ENCODE data around the gene RMI2. TPM values are rescaled to one million over a fixed set of nuclear protein-coding genes. Genes with fewer than 3 reads are reported as not detected.
A peak's percentile ranks its signal among the peaks of the same experiment; 100 is the strongest.

RMI2 gene
- total and polyA plus RNA-seq, 9 of the 15 experiments (the other 6 are each of a cell fraction or from before 2014, with no cell fraction given), result 8.0 to 43.4 (median 32.5) TPM

DNA sequence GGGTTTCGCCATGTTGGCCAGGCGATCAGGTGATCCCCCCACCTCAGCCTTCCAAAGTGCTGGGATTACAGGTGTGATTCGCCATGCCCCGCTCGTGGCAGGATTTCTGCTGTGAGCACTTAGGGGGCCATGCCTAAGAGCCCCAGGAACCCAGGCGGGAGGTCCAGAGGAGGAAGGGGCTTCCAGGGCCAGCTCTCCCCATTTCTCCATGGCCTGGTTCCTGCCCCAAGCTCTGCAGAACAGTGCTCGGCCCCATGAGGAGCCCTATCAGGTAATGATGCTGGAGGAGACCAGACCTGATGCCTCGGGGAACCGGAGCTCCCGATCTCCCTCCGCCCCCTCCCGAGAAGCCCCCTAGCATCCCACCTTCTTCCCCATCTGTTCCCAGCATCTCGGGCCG, 53.6 kb downstream of the RMI2 start (continued):
- no peak for TF ChIP-seq PRDM10 (IDR thresholded peaks at IDR 0.05; ENCODE audit: partially characterized antibody)

DNA sequence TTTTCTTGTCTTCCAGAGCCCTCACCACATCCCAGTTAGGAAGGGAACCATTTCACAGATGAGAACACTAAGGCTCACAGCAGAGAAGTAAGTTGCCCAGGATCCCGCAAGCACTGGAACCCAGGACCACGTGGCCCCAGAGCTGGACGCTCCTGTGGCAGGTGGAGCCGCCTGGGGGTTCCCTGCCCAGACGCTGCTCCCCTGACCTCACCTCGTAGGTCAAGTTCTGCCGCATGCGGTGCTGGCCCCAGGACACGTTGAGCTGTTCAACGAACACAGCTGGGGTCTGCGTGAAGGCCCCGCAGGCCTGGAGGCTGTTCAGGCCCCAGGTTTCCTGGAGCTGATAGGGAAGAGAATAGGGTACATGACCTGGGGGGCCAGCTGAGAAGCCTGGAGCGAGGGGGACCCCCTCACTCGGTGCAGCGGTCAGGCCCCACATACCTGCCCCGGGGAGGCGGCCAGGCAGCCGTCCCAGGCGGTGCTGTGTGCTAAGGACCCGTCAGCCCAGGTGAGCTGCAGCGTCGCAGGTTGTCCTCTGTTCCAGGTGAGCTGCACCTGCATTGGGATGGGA, 54.1 kb downstream of the RMI2 start:
- H3K27ac ChIP-seq (ENCODE audit: extremely low read depth, low read depth, low read length), result no peak overlapping the region
- intact Hi-C loops (cut with micrococcal nuclease) (no loop called here), in situ Hi-C loops (cut with MboI) (no loop called here)
- H3K4me2 ChIP-seq (ENCODE audit: insufficient read depth, low read length), result no peak overlapping the region
- CTCF ChIA-PET (ENCODE audit: low intra/inter-chr PET ratio), result no interaction called here
- H3K4me1 ChIP-seq (replicated peaks in 1 of 2; ENCODE audit: control insufficient read depth in 2 of 2, insufficient read depth in 2 of 2, low read length in 2 of 2), result peaks cover 0 to 25% of the 10 kb centered on the region in 2 experiments; a peak in 2 of 5 replicates
- FAIRE-seq, result no peak
- whole genome bisulfite sequencing (ENCODE audit: insufficient coverage, low coverage, missing lambda C conversion rate), result 5% methylated on average over 22 of the region's 22 CpGs
- H3K36me3 ChIP-seq (ENCODE audit: control insufficient read depth, insufficient read depth, low read length), result no peaks in the 10 kb centered on the region
- no peak for TF ChIP-seq ZFP91 (CRISPR knock-in tag; IDR thresholded peaks at IDR 0.05)
- TF ChIP-seq, protein P1, sequence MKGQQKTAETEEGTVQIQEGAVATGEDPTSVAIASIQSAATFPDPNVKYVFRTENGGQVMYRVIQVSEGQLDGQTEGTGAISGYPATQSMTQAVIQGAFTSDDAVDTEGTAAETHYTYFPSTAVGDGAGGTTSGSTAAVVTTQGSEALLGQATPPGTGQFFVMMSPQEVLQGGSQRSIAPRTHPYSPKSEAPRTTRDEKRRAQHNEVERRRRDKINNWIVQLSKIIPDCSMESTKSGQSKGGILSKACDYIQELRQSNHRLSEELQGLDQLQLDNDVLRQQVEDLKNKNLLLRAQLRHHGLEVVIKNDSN (CRISPR knock-in tag; IDR thresholded peaks at IDR 0.05), result 0 out of 2 replicates have a peak, but pooled peaks have one; percentile 11
- H3K9me3 ChIP-seq (replicated peaks; ENCODE audit: control insufficient read depth, insufficient read depth, low read depth, low read length), result no peaks in the 10 kb centered on the region
- no peak for DNase-seq (ENCODE audit: extremely low read depth in 1 of 4, low spot score in 3 of 4)
- H3K9ac ChIP-seq (ENCODE audit: insufficient read depth in 1 of 2, low read depth in 2 of 2, low read length in 2 of 2), result no peak overlapping the region
- no TSS peak for BruUV-seq (replicated peaks)
- peaks cover 17 to 77% of the 10 kb centered on the region in 2 experiments; a peak in 4 of 5 replicates for H3K27me3 ChIP-seq (ENCODE audit: control insufficient read depth in 2 of 2, insufficient read depth in 2 of 2, low read length in 2 of 2)
- no peaks in the 10 kb centered on the region for H3K79me2 ChIP-seq (ENCODE audit: control insufficient read depth, insufficient read depth, low read length)
- H3K4me3 ChIP-seq, result no peak overlapping the region
- POLR2A ChIA-PET, result interaction anchor here (0.9 kb wide), 1 partner anchor 11 kb away, joined by 3 read pairs; no protein-coding TSS in a partner anchor
- peaks cover 14% of the 10 kb centered on the region for H4K20me1 ChIP-seq (replicated peaks; ENCODE audit: control insufficient read depth, insufficient read depth, low read length)
- no peak overlapping the region for H2AFZ ChIP-seq (ENCODE audit: low read depth, low read length)
- no peak for ATAC-seq
- no peaks in the 10 kb centered on the region for H3K9me1 ChIP-seq (ENCODE audit: control insufficient read depth, insufficient read depth, low read length)
